Measurements from ENCODE around the gene RASEF.
"Not testable (repeated sequence)": the region's sequence is repeated elsewhere in the genome, so short reads cannot be mapped to it uniquely, and the experiment has no call there.

DNA sequence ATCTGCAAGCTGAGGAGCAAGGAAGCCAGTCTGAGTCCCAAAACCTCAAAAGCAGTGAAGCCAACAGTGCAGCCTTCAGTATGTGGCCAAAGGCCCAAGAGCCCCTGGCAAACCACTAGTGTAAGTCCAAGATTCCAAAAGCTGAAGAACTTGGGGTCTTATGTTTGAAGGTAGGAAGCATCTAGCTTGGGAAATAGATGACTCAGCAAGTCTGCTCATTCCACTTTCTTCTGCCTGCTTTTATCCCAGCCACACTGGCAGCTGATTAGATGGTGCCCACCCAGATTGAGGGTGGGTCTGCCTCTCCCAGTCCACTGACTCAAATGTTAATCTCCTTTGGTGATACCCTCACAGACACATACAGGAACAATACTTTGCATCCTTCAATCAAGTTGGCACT, 9.6 kb upstream of the RASEF start:
- TF ChIP-seq, protein P1, sequence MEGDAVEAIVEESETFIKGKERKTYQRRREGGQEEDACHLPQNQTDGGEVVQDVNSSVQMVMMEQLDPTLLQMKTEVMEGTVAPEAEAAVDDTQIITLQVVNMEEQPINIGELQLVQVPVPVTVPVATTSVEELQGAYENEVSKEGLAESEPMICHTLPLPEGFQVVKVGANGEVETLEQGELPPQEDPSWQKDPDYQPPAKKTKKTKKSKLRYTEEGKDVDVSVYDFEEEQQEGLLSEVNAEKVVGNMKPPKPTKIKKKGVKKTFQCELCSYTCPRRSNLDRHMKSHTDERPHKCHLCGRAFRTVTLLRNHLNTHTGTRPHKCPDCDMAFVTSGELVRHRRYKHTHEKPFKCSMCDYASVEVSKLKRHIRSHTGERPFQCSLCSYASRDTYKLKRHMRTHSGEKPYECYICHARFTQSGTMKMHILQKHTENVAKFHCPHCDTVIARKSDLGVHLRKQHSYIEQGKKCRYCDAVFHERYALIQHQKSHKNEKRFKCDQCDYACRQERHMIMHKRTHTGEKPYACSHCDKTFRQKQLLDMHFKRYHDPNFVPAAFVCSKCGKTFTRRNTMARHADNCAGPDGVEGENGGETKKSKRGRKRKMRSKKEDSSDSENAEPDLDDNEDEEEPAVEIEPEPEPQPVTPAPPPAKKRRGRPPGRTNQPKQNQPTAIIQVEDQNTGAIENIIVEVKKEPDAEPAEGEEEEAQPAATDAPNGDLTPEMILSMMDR (IDR thresholded peaks at IDR 0.05; ENCODE audit: insufficient read depth, low read length, poor library complexity, severe bottlenecking) = not testable (repeated sequence)
- not testable (repeated sequence) for TF ChIP-seq EZH2phosphoT487 (conservative IDR thresholded peaks at IDR 0.05; ENCODE audit: low read length)

Measured in SU-DHL-6 (cell line).